HG03521 (cell line): Measurements from ENCODE around the gene AQP12B.
"Not testable (repeated sequence)": the region's sequence is repeated elsewhere in the genome, so short reads cannot be mapped to it uniquely, and the experiment has no call there.

Experiments
- ATAC-seq: cut with Tn5 transposase; IDR thresholded peaks from one replicate; pipeline ENCODE4 v1.9.1; 2021; ENCODE audit warnings: mild to moderate bottlenecking, moderate library complexity; ENCODE audit not compliant: unreplicated experiment

Gene AQP12B

GRCh38 chr2:240685771-240686371 lies 3.2 kb upstream of the AQP12B start:
- no peak for ATAC-seq

GRCh38 chr2:240683980-240684728 lies 1.5 kb upstream of the AQP12B start:
- not testable (repeated sequence) for ATAC-seq

DNA sequence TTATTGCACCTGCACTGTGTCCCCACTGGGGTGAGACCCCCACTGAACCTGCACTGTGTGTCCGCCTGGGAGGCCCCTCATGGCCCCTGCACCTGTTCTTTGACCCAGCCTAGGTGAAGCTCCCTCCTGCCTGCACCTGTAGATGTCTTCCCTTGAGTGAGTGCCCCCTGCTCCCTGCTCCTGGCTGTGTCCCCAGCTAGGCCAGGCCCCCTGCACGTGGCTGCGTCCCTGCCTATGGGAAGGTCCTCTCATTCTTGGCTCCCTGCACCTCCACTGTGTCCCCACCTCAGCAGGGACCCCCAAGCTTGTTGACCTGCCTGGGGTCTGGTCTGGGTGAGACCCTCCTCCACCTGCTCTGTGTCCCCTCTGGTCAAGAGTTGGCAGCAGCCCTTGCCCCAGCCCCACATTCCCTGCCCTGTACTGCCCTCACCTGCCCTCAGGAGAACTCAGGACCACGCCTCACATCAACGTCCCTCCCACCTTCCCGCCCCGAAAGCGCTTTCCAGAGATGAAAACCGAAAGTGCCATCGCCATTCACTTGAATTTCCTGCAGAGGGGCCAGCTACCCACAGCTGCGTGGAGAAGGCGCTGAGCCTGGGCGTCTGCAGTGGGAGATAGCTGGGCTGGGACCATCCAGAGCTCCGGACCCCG lies 769 bp upstream of the AQP12B start:
- not testable (repeated sequence) for ATAC-seq

DNA sequence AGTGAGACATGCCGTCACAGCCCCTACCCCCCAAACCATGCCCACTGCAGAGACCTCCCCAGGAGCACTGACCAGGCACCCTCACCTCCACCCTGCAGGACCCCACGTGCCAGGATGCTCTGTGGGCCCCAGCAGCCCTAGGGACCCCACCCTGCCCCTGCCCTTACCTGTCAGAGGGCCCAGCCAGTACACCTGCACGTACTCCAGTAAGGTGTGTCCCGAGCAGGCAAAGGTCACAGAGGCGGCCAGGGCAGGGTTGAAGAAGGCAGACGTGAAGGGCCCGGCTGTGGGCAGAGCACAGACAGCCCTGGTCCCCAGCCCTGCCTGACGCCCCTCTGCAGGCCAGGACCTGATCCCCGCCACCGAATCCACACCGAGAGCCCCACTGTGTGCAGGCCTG lies 2.5 kb downstream of the AQP12B start:
- ATAC-seq, result not testable (repeated sequence)

DNA sequence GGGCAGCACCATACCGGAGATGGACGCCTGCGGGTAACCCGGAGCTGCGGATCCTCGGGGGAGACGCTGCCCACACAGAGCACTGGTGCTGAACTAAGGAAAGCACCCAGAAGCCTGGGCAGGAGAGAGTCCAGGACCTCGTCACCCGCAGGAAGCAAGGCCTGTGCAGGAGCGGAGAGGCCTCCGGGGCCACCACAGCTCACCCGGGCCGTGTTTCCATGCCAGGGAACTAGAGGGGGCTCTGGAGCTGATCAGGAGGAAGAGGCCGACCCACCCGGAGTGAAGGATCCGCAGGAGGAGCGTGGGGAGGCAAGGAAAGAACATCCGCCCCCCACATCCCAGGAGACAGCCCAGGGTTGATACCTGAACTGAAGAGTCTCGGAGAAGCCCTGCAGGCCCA lies 3.8 kb downstream of the AQP12B start:
- ATAC-seq, result not testable (repeated sequence)

DNA sequence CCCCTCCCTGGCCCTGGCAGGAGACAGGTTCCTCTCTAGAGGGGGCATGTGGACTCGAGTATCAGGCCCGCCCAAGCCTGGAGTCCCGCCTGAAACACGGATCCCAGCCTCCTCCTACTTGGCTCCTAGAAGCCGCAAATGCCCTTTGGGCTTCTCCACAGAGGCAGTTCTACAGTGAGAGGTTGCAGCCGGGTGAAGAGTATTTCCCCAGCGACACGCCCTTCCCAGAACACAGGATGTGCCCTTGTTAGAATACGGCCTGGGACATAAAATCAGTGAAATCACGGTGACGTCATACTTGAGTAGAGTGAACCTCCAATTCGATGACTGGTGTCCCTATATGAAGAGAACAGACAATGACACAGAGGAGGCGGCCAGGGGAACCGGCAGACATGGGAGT lies 4.6 kb downstream of the AQP12B start:
- ATAC-seq, result not testable (repeated sequence)

- not testable (repeated sequence) for ATAC-seq
Observed at GRCh38 chr2:240675345-240675744, 7.3 kb downstream of the AQP12B start.

- not testable (repeated sequence) for ATAC-seq
Observed at GRCh38 chr2:240674461-240675184, 8.1 kb downstream of the AQP12B start.

GRCh38 chr2:240672701-240673190 lies 9.9 kb downstream of the AQP12B start:
- ATAC-seq, result no peak

GRCh38 chr2:240672076-240672700 lies 10.5 kb downstream of the AQP12B start:
- no peak for ATAC-seq

DNA sequence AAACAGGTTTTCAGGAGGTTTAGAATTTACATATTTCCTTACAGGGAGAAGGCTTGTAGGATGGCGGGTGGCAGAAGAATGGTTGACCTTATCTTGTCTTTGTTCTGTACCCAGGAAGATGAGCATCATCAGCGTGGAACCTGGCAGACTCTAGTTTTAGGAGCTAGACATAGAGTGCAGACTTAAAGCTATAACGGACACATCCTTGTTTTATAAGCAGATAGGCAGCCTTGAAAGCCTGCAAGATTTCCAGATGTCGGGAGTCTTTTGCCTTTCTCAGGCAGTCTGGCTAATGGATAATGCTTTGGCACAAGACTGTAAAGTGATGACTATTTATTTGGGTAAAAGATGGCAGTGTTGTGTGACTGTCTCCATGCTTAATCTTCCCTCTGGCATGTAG lies 11.7 kb downstream of the AQP12B start:
- ATAC-seq, result no peak

DNA sequence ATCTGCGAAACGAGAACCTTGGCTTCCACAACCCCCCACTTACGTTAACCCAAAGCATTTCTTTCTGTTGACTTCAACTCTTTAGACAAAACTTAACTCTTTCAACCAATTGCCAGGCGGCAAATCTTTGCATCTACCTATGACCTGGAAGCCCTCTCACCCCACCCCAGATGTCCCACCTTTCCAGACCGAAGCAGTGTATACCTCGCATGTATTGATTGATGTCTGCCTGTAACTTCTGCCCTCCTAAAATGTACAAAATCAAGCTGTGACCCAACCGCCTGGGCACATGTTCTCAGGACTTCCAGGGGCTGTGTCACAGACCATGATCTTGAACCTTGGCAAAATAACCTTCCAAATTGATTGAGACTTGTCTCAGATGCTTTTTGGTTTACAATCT lies 12.3 kb downstream of the AQP12B start:
- ATAC-seq, result no peak

DNA sequence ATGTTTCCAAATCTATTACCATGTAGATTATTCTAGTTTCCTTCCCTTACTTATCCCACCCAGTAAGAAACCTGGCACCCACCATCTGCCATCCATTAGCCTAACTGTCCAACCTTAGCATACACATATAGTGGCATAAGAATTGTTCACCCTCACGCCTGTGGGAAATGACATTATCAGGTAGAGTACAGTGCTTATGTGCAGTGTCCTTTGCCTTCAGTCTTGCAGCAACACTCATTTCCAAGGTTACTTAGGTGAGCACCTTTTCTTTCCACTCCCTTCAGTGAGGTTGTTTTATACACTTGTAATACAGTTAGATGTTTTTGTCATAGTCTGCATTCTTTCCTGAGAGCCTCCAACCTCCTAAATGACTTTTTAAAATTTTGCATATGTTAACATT lies 18.1 kb downstream of the AQP12B start:
- ATAC-seq, result no peak

DNA sequence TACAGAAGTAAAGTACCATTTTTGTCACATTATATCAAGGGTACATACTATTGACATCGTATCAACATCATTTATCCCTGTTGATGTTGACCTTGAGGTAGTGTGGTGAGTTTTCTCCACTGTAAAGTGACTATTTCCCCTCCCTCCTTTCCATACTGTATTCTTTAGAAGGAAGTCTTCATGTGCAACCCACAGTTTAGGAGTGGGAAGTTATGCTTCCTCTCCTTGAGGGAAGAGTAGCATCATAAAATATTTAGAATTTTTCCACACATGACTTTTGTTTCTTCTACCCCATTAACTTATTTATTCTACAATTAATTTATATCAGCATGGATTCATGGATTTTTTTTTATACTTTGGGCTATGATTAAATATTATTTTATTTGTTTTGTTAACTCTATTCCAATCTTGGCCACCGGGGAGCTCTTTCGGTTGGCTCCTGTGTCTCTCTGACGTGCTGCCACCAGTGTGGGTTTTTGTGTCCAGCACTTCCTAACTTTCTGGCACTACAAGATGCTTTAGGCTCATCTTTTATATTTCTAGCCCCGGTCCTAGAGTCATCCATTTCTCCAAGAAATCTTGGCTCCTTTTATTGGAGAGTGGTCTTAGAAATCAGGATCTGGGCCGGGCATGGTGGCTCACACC lies 19.0 kb downstream of the AQP12B start:
- ATAC-seq, result no peak

DNA sequence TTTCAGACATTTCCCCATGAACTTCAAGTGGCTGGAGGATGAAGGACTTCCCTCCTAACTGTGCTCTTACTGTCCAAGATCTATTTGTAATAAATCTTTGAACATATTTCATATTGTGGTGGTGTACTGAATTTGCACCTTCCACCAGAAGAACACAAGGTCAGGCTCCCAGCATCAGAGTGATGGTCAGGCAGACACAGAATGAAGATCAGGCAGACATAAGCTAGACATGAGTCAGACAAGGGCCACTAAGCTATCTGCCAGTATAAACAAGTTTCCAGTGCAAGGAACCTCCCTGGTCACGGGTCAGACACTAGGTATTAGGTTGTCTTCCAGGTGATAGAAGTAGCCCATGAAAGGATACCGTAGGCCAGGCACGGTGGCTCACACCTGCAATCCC lies 20.0 kb downstream of the AQP12B start:
- ATAC-seq, result no peak

DNA sequence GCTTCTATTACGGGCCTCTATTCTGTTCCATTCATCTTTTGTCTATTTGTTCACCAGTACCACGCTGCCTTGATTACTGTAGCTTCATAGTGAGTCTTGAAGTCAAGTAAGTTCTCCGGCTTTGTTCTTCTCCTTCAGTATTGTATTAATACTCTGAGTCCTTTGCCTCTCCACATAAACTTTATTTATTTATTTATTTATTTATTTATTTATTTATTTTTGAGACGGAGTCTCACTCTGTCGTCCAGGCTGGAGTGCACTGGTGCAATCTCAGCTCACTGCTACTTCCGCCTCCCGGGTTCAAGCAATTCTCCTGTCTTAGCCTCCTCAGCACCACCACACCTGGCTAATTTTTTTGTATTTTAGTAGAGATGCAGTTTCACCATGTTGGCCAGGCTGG lies 22.8 kb downstream of the AQP12B start:
- not testable (repeated sequence) for ATAC-seq

- ATAC-seq, result no peak
Observed at GRCh38 chr2:240655931-240656886, 26.5 kb downstream of the AQP12B start.

GRCh38 chr2:240651185-240651584 lies 31.5 kb downstream of the AQP12B start:
- ATAC-seq, result no peak
